ENCODE measurements around the gene CHPF. TPM values are rescaled to one million over a fixed set of nuclear protein-coding genes. Genes with fewer than 3 reads are reported as not detected.

Gene CHPF
- total and polyA plus RNA-seq, 2 donors (not counting 3 experiments of a cell fraction or from before 2014, with no cell fraction given), result 0.24 to 0.32 TPM

GRCh38 chr2:219538504-219538951 lies 5.1 kb downstream of the CHPF start:
- POLR2A ChIA-PET, result no interaction called here
- dilution Hi-C loops (cut with MboI; ENCODE audit: extremely low pct_ligation_motif_present, low sequenced_read_pairs), result no loop called here
- BruUV-seq (replicated peaks), result no TSS peak
- Histone ChIP-seq H2AFZ (ENCODE audit: low read depth, low read length) (no peak overlapping the region), H3K9me1 (replicated peaks; ENCODE audit: control insufficient read depth, extremely low read depth, insufficient read depth, low read length) (no peaks in the 10 kb centered on the region), H3K4me3 (replicated peaks in 1 of 3; ENCODE audit: insufficient read depth in 1 of 3, low read depth in 1 of 3, low read length in 3 of 3) (no peak overlapping the region), H3K9ac (replicated peaks; ENCODE audit: extremely low read depth, insufficient read depth, low read length) (no peak overlapping the region), H4K20me1 (replicated peaks; ENCODE audit: control insufficient read depth, extremely low read depth, insufficient read depth, low read length) (no peaks in the 10 kb centered on the region), H3K4me1 (ENCODE audit: control insufficient read depth, extremely low read depth, insufficient read depth, low read length) (peaks cover 7% of the 10 kb centered on the region), H3K27me3 (ENCODE audit: control insufficient read depth in 2 of 2, insufficient read depth in 2 of 2, low read length in 2 of 2) (peaks cover 15 to 16% of the 10 kb centered on the region in 2 experiments), H3K27ac (ENCODE audit: insufficient read depth, low read depth, low read length) (no peak overlapping the region), H3K36me3 (ENCODE audit: control insufficient read depth in 2 of 2, extremely low read depth in 1 of 2, insufficient read depth in 2 of 2, low read length in 2 of 2) (no peaks in the 10 kb centered on the region), H3K79me2 (ENCODE audit: control insufficient read depth, insufficient read depth, low read length) (no peaks in the 10 kb centered on the region), H3K9me3 (replicated peaks; ENCODE audit: control insufficient read depth, insufficient read depth, low read length) (no peaks in the 10 kb centered on the region), H3K4me2 (ENCODE audit: insufficient read depth, low read length) (no peak overlapping the region)
- no peak for FAIRE-seq
- no peak for DNase-seq (ENCODE audit: low read depth, low spot score)
- intact Hi-C loops (cut with micrococcal nuclease), result no loop called here
- TF ChIP-seq GATA2 (IDR thresholded peaks at IDR 0.05; ENCODE audit: insufficient read depth, insufficient read length, low read depth, low read length), result no peak
- no peak for TF ChIP-seq EZH2 (IDR thresholded peaks at IDR 0.05; ENCODE audit: borderline replicate concordance, low read depth, low read length, severe bottlenecking)
- TF ChIP-seq POLR2AphosphoS5 (IDR thresholded peaks at IDR 0.05; ENCODE audit: insufficient read depth, low read depth, low read length), result no peak
- no peak for TF ChIP-seq POLR2A (IDR thresholded peaks at IDR 0.05; ENCODE audit: low read depth, low read length)
- TF ChIP-seq MAX (IDR thresholded peaks at IDR 0.05; ENCODE audit: insufficient read depth, insufficient read length), result no peak
- no peak for TF ChIP-seq FOS (IDR thresholded peaks at IDR 0.05; ENCODE audit: borderline replicate concordance, insufficient read depth, low read length)
- no peak for TF ChIP-seq MYC (IDR thresholded peaks at IDR 0.05; ENCODE audit: low read depth, low read length)
- TF ChIP-seq CTCF (IDR thresholded peaks at IDR 0.05; ENCODE audit: extremely low read depth in 1 of 2, insufficient read depth in 1 of 2, low read depth in 1 of 2, low read length in 2 of 2), result no peak
- TF ChIP-seq JUN (IDR thresholded peaks at IDR 0.05; ENCODE audit: borderline replicate concordance, insufficient read depth, insufficient read length, low read depth), result no peak
- CTCF ChIA-PET, result interaction anchor here (1.7 to 4.9 kb wide), 5 partner anchors 9 to 151 kb away, joined by 5 to 47 read pairs (median 21); a partner anchor contains a TSS
